HEK293 (cell line): ENCODE results near the gene ZNF467.
A peak's percentile ranks its signal among the peaks of the same experiment; 100 is the strongest.

Source experiments
- GLIS1 ChIP-seq: fragments of 450-650 bp; formaldehyde crosslinking; IDR thresholded peaks from 2 replicates; pipeline ENCODE4 v1.5.1; 2016; ENCODE audit warnings: missing biosample characterization, missing genetic modification characterization
- GLIS2 ChIP-seq: fragments of 450-650 bp; formaldehyde crosslinking; IDR thresholded peaks from 2 replicates; pipeline ENCODE4 v1.5.1; 2016; ENCODE audit warnings: missing biosample characterization, missing genetic modification characterization
- IKZF3 ChIP-seq: fragments of 450-650 bp; IDR thresholded peaks from 2 replicates; pipeline ENCODE4 v1.5.0; 2018; ENCODE audit warnings: missing biosample characterization, mild to moderate bottlenecking, missing genetic modification characterization, moderate library complexity
- KLF10 ChIP-seq: fragments of 450-650 bp; IDR thresholded peaks from 2 replicates; pipeline ENCODE4 v1.5.1; 2018; ENCODE audit warnings: missing biosample characterization, mild to moderate bottlenecking, missing genetic modification characterization
- KLF7 ChIP-seq: fragments of 450-650 bp; formaldehyde crosslinking; IDR thresholded peaks from 2 replicates; pipeline ENCODE4 v1.5.1; 2016; ENCODE audit warnings: missing biosample characterization, missing genetic modification characterization, borderline replicate concordance
- KLF8 ChIP-seq: fragments of 450-650 bp; formaldehyde crosslinking; IDR thresholded peaks from 2 replicates; pipeline ENCODE4 v1.5.1; 2016; ENCODE audit warnings: missing biosample characterization, missing genetic modification characterization
- MEIS1 ChIP-seq: sonication (generic); formaldehyde crosslinking; IDR thresholded peaks from 2 replicates; pipeline ENCODE4 v1.8.1; 2022; ENCODE audit warnings: missing genetic modification reagents, mild to moderate bottlenecking, borderline replicate concordance
- MYNN ChIP-seq: fragments of 450-650 bp; formaldehyde crosslinking; IDR thresholded peaks from 2 replicates; pipeline ENCODE4 v1.5.1; 2016; ENCODE audit warnings: missing biosample characterization, missing genetic modification characterization, borderline replicate concordance
- OSR2 ChIP-seq: fragments of 450-650 bp; formaldehyde crosslinking; IDR thresholded peaks from 2 replicates; pipeline ENCODE4 v1.5.1; 2016; ENCODE audit warnings: missing biosample characterization, missing genetic modification characterization
- SP3 ChIP-seq: fragments of 450-650 bp; formaldehyde crosslinking; IDR thresholded peaks from 2 replicates; pipeline ENCODE4 v1.5.1; 2016; ENCODE audit warnings: missing biosample characterization, missing genetic modification characterization
- SP7 ChIP-seq: fragments of 450-650 bp; formaldehyde crosslinking; IDR thresholded peaks from 2 replicates; pipeline ENCODE4 v1.5.1; 2016; ENCODE audit warnings: missing biosample characterization, missing genetic modification characterization
- WT1 ChIP-seq: fragments of 450-650 bp; formaldehyde crosslinking; IDR thresholded peaks from 2 replicates; pipeline ENCODE4 v1.5.1; 2016; ENCODE audit warnings: missing biosample characterization, missing genetic modification characterization
- ZBTB8A ChIP-seq: fragments of 450-650 bp; formaldehyde crosslinking; IDR thresholded peaks from 2 replicates; pipeline ENCODE4 v1.5.1; 2016; ENCODE audit warnings: missing biosample characterization, missing genetic modification characterization
- ZFHX2 ChIP-seq: fragments of 450-650 bp; formaldehyde crosslinking; conservative IDR thresholded peaks from 2 replicates; pipeline ENCODE4 v1.5.1; 2016; ENCODE audit warnings: missing biosample characterization, missing genetic modification characterization
- ZFP37 ChIP-seq: fragments of 450-650 bp; formaldehyde crosslinking; IDR thresholded peaks from 2 replicates; pipeline ENCODE4 v1.5.1; 2016; ENCODE audit warnings: missing biosample characterization, missing genetic modification characterization
- ZFP41 ChIP-seq: fragments of 450-650 bp; formaldehyde crosslinking; IDR thresholded peaks from 2 replicates; pipeline ENCODE4 v1.5.1; 2016; ENCODE audit warnings: missing biosample characterization, missing genetic modification characterization, borderline replicate concordance
- ZIC2 ChIP-seq: fragments of 450-650 bp; formaldehyde crosslinking; IDR thresholded peaks from 2 replicates; pipeline ENCODE4 v1.5.1; 2016; ENCODE audit warnings: missing biosample characterization, missing genetic modification characterization
- ZNF10 ChIP-seq: fragments of 450-650 bp; formaldehyde crosslinking; IDR thresholded peaks from 2 replicates; pipeline ENCODE4 v1.5.1; 2017; ENCODE audit warnings: missing biosample characterization, missing genetic modification characterization
- ZNF133 ChIP-seq: fragments of 450-650 bp; formaldehyde crosslinking; IDR thresholded peaks from 2 replicates; pipeline ENCODE4 v1.5.1; 2016; ENCODE audit warnings: missing biosample characterization, missing genetic modification characterization
- ZNF146 ChIP-seq: fragments of 450-650 bp; formaldehyde crosslinking; IDR thresholded peaks from 2 replicates; pipeline ENCODE4 v1.5.1; 2016; ENCODE audit warnings: missing biosample characterization, missing genetic modification characterization
- ZNF16 ChIP-seq: fragments of 450-650 bp; formaldehyde crosslinking; IDR thresholded peaks from 2 replicates; pipeline ENCODE4 v1.5.1; 2016; ENCODE audit warnings: low read depth, missing biosample characterization, missing genetic modification characterization
- ZNF302 ChIP-seq: fragments of 450-650 bp; formaldehyde crosslinking; IDR thresholded peaks from 2 replicates; pipeline ENCODE4 v1.5.1; 2016; ENCODE audit warnings: missing biosample characterization, missing genetic modification characterization, low read depth
- ZNF341 ChIP-seq: fragments of 450-650 bp; formaldehyde crosslinking; IDR thresholded peaks from 2 replicates; pipeline ENCODE4; 2016; ENCODE audit warnings: low read depth, missing biosample characterization, missing genetic modification characterization
- ZNF366 ChIP-seq: fragments of 450-650 bp; formaldehyde crosslinking; conservative IDR thresholded peaks from 2 replicates; pipeline ENCODE4 v1.5.1; 2016; ENCODE audit warnings: missing biosample characterization, missing genetic modification characterization
- ZNF394 ChIP-seq: fragments of 450-650 bp; formaldehyde crosslinking; IDR thresholded peaks from 2 replicates; pipeline ENCODE4 v1.5.1; 2016; ENCODE audit warnings: missing biosample characterization, missing genetic modification characterization, mild to moderate bottlenecking, moderate library complexity, borderline replicate concordance
- ZNF501 ChIP-seq: fragments of 450-650 bp; formaldehyde crosslinking; IDR thresholded peaks from 2 replicates; pipeline ENCODE4 v1.5.1; 2016; ENCODE audit warnings: missing biosample characterization, missing genetic modification characterization
- ZNF510 ChIP-seq: fragments of 450-650 bp; formaldehyde crosslinking; IDR thresholded peaks from 2 replicates; pipeline ENCODE4 v1.5.1; 2018; ENCODE audit warnings: mild to moderate bottlenecking, missing genetic modification characterization, missing biosample characterization; ENCODE audit not compliant: insufficient replicate concordance
- ZNF571 ChIP-seq: fragments of 450-650 bp; formaldehyde crosslinking; IDR thresholded peaks from 2 replicates; pipeline ENCODE4 v1.5.0; 2017; ENCODE audit warnings: missing biosample characterization, missing genetic modification characterization
- ZNF626 ChIP-seq: fragments of 450-650 bp; sonication (Bioruptor Pico); formaldehyde crosslinking; IDR thresholded peaks from 2 replicates; pipeline ENCODE4 v1.5.1; 2018; ENCODE audit warnings: missing biosample characterization, missing genetic modification characterization, inconsistent platforms
- ZNF792 ChIP-seq: fragments of 450-650 bp; formaldehyde crosslinking; IDR thresholded peaks from 2 replicates; pipeline ENCODE4 v1.5.1; 2016; ENCODE audit warnings: missing biosample characterization, missing genetic modification characterization
- ZSCAN30 ChIP-seq: fragments of 450-650 bp; IDR thresholded peaks from 2 replicates; pipeline ENCODE4 v1.5.1; 2018; ENCODE audit warnings: missing biosample characterization, mild to moderate bottlenecking, missing genetic modification characterization, moderate library complexity
- ZXDB ChIP-seq: fragments of 450-650 bp; formaldehyde crosslinking; IDR thresholded peaks from 2 replicates; pipeline ENCODE4 v1.5.1; 2016; ENCODE audit warnings: missing biosample characterization, missing genetic modification characterization
- TF ChIP-seq, protein P1 (sequence below): fragments of 450-650 bp; formaldehyde crosslinking; IDR thresholded peaks from 2 replicates; pipeline ENCODE4 v1.5.1; 2017; ENCODE audit warnings: missing biosample characterization, missing genetic modification characterization
- TF ChIP-seq, protein P2 (sequence below): fragments of 450-650 bp; formaldehyde crosslinking; IDR thresholded peaks from 2 replicates; pipeline ENCODE4 v1.5.1; 2016; ENCODE audit warnings: missing biosample characterization, missing genetic modification characterization
- TF ChIP-seq, protein P3 (sequence below): fragments of 450-650 bp; formaldehyde crosslinking; IDR thresholded peaks from 2 replicates; pipeline ENCODE4 v1.5.1; 2016; ENCODE audit warnings: missing biosample characterization, missing genetic modification characterization, borderline replicate concordance
- TF ChIP-seq, protein P4 (sequence below): fragments of 450-650 bp; formaldehyde crosslinking; IDR thresholded peaks from 2 replicates; pipeline ENCODE4 v1.5.1; 2016; ENCODE audit warnings: missing biosample characterization, missing genetic modification characterization

The ZNF467 gene

DNA sequence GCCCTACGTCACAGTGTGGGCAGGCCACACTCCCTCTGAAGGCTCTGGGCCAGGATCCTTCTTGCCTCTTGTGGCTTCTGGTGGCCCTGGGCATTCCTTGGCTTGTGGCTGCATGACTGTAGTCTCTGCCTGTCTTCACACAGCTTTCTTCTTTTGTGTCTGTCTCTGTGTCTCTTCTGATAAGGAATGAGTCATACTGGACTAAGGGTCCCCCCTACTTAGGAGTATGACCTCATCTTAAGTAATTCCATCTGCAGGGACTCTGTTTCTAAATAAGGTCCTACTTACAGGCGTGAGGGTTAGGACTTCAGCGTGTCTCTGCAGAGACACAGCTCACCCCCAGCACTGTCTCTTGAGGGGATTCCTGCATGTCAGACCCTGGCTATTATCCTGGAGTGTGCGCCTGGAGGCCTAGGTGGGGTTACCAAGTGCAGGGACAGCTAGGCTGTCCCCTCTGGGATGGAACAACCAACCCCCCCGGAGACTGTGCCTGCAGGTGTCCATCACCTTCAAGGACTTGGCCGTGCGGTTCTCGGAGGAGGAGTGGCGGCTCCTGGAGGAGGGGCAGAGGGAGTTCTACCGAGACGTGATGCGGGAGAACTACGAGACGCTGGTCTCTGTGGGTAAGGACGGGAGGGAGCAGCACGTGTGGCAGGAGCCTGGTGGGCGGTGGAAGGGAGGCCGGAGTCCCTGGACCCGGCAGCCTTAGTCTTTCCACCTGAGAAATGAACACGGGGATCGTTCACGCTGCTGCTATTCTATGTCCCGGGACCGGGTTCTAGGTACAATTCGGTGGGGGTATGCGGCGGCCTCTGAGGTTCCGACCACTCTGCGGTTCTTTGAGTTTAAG is 54.1 kb downstream of the ZNF467 start (continued):
- TF ChIP-seq SP7 (tag by site-specific recombination) (peak; percentile 95), ZFP37 (tag by site-specific recombination) (peak; percentile 90; the same call in 1 of the 2 replicates), SP3 (tag by site-specific recombination) (peak; percentile 54), WT1 (tag by site-specific recombination) (peak; percentile 31; the same call in 1 of the 2 replicates), ZNF16 (tag by site-specific recombination) (no peak), ZNF394 (tag by site-specific recombination) (peak; percentile 78; the same call in 1 of the 2 replicates), ZXDB (peak; percentile 89), ZNF10 (tag by site-specific recombination) (peak; percentile 93), ZSCAN30 (0 out of 2 replicates have a peak, but pooled peaks have one; percentile 24), KLF8 (tag by site-specific recombination) (peak; percentile 87), ZNF501 (peak; percentile 75; the same call in 1 of the 2 replicates), ZNF366 (tag by site-specific recombination) (peak; percentile 97), MEIS1 (no peak), ZNF510 (tag by site-specific recombination) (no peak), ZNF571 (tag by site-specific recombination) (no peak), ZFP41 (tag by site-specific recombination) (no peak), KLF10 (tag by site-specific recombination) (peak; percentile 65), ZNF341 (tag by site-specific recombination) (peak; percentile 53), ZNF626 (no peak), ZNF133 (tag by site-specific recombination) (no peak), GLIS2 (tag by site-specific recombination) (peak; percentile 88), ZNF792 (tag by site-specific recombination) (no peak), MYNN (tag by site-specific recombination) (0 out of 2 replicates have a peak, but pooled peaks have one; percentile 53), ZNF146 (0 out of 2 replicates have a peak, but pooled peaks have one; percentile 15), GLIS1 (tag by site-specific recombination) (peak; percentile 98), ZFHX2 (tag by site-specific recombination) (no peak), ZIC2 (tag by site-specific recombination) (peak; percentile 77), KLF7 (tag by site-specific recombination) (no peak), IKZF3 (tag by site-specific recombination) (no peak), OSR2 (0 out of 2 replicates have a peak, but pooled peaks have one; percentile 16), ZNF302 (tag by site-specific recombination) (no peak), ZBTB8A (peak; percentile 36; the same call in 1 of the 2 replicates)
- TF ChIP-seq, protein P1, sequence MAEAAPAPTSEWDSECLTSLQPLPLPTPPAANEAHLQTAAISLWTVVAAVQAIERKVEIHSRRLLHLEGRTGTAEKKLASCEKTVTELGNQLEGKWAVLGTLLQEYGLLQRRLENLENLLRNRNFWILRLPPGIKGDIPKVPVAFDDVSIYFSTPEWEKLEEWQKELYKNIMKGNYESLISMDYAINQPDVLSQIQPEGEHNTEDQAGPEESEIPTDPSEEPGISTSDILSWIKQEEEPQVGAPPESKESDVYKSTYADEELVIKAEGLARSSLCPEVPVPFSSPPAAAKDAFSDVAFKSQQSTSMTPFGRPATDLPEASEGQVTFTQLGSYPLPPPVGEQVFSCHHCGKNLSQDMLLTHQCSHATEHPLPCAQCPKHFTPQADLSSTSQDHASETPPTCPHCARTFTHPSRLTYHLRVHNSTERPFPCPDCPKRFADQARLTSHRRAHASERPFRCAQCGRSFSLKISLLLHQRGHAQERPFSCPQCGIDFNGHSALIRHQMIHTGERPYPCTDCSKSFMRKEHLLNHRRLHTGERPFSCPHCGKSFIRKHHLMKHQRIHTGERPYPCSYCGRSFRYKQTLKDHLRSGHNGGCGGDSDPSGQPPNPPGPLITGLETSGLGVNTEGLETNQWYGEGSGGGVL (tag by site-specific recombination): peak; percentile 67
- TF ChIP-seq, protein P2, sequence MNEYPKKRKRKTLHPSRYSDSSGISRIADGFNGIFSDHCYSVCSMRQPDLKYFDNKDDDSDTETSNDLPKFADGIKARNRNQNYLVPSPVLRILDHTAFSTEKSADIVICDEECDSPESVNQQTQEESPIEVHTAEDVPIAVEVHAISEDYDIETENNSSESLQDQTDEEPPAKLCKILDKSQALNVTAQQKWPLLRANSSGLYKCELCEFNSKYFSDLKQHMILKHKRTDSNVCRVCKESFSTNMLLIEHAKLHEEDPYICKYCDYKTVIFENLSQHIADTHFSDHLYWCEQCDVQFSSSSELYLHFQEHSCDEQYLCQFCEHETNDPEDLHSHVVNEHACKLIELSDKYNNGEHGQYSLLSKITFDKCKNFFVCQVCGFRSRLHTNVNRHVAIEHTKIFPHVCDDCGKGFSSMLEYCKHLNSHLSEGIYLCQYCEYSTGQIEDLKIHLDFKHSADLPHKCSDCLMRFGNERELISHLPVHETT: peak; percentile 92
- TF ChIP-seq, protein P3, sequence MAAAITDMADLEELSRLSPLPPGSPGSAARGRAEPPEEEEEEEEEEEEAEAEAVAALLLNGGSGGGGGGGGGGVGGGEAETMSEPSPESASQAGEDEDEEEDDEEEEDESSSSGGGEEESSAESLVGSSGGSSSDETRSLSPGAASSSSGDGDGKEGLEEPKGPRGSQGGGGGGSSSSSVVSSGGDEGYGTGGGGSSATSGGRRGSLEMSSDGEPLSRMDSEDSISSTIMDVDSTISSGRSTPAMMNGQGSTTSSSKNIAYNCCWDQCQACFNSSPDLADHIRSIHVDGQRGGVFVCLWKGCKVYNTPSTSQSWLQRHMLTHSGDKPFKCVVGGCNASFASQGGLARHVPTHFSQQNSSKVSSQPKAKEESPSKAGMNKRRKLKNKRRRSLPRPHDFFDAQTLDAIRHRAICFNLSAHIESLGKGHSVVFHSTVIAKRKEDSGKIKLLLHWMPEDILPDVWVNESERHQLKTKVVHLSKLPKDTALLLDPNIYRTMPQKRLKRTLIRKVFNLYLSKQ (tag by site-specific recombination): no peak
- TF ChIP-seq, protein P4, sequence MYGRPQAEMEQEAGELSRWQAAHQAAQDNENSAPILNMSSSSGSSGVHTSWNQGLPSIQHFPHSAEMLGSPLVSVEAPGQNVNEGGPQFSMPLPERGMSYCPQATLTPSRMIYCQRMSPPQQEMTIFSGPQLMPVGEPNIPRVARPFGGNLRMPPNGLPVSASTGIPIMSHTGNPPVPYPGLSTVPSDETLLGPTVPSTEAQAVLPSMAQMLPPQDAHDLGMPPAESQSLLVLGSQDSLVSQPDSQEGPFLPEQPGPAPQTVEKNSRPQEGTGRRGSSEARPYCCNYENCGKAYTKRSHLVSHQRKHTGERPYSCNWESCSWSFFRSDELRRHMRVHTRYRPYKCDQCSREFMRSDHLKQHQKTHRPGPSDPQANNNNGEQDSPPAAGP (tag by site-specific recombination): peak; percentile 85
